HEK293 (cell line): Measurements from ENCODE around the gene DPM2.

Source experiments
- CTCF ChIA-PET: fragments of 350-600 bp; formaldehyde crosslinking; extraction: SDS; loops from one replicate; lab custom pipeline; 2021; ENCODE audit warnings: antibody characterized with exemption; lab: Yijun Ruan, JAX
- POLR2A ChIA-PET: fragments of 300-600 bp; formaldehyde crosslinking; extraction: SDS; loops from one replicate; lab custom pipeline; 2020; ENCODE audit warnings: antibody characterized with exemption, inconsistent platforms; lab: Yijun Ruan, JAX
- H3K27ac ChIP-seq: fragments of 200-500 bp; sonication (Bioruptor generic); 2 replicates; pipeline ENCODE4 v1.5.1; 2014; ENCODE audit warnings: low read depth, low read length, control low read depth, inconsistent platforms; ENCODE audit errors: extremely low read depth
- H3K36me3 ChIP-seq, 2 experiments: fragments of 200-500 bp in 1 of 2; sonication (Bioruptor generic) in 1 of 2; 1 replicate in 1 of 2; 2 replicates in 1 of 2; pipeline ENCODE4 v1.5.1; 2014 to 2017; ENCODE audit warnings: inconsistent platforms in 2 of 2, low read length in 2 of 2; ENCODE audit not compliant: control insufficient read depth in 2 of 2, insufficient read depth in 1 of 2
- H3K4me1 ChIP-seq: fragments of 200-500 bp; sonication (Bioruptor generic); 2 replicates; pipeline ENCODE4 v1.5.1; 2014; ENCODE audit warnings: mild to moderate bottlenecking, low read length, inconsistent platforms; ENCODE audit not compliant: control insufficient read depth, insufficient read depth
- H3K4me3 ChIP-seq: 2 replicates; pipeline ENCODE4 v1.5.1; 2011; ENCODE audit warnings: low read depth, mild to moderate bottlenecking, control low read depth, low read length, moderate library complexity
- H3K9me3 ChIP-seq: fragments of 200-500 bp; sonication (Bioruptor generic); 2 replicates; pipeline ENCODE4 v1.5.1; 2014; ENCODE audit warnings: low read depth, low read length, inconsistent platforms; ENCODE audit not compliant: control insufficient read depth, insufficient read depth
- AEBP2 ChIP-seq: fragments of 450-650 bp; formaldehyde crosslinking; IDR thresholded peaks from 2 replicates; pipeline ENCODE4 v1.5.1; 2016; ENCODE audit warnings: missing biosample characterization, missing genetic modification characterization, borderline replicate concordance
- EGR2 ChIP-seq: fragments of 450-650 bp; formaldehyde crosslinking; IDR thresholded peaks from 2 replicates; pipeline ENCODE4 v1.5.1; 2016; ENCODE audit warnings: low read depth, missing biosample characterization, missing genetic modification characterization
- GLIS2 ChIP-seq: fragments of 450-650 bp; formaldehyde crosslinking; IDR thresholded peaks from 2 replicates; pipeline ENCODE4 v1.5.1; 2016; ENCODE audit warnings: missing biosample characterization, missing genetic modification characterization
- HIC1 ChIP-seq: fragments of 450-650 bp; formaldehyde crosslinking; IDR thresholded peaks from 2 replicates; pipeline ENCODE4 v1.5.1; 2016; ENCODE audit warnings: missing biosample characterization, missing genetic modification characterization
- IKZF3 ChIP-seq: fragments of 450-650 bp; IDR thresholded peaks from 2 replicates; pipeline ENCODE4 v1.5.0; 2018; ENCODE audit warnings: missing biosample characterization, mild to moderate bottlenecking, missing genetic modification characterization, moderate library complexity
- KLF10 ChIP-seq: fragments of 450-650 bp; IDR thresholded peaks from 2 replicates; pipeline ENCODE4 v1.5.1; 2018; ENCODE audit warnings: missing biosample characterization, mild to moderate bottlenecking, missing genetic modification characterization
- KLF8 ChIP-seq: fragments of 450-650 bp; formaldehyde crosslinking; IDR thresholded peaks from 2 replicates; pipeline ENCODE4 v1.5.1; 2016; ENCODE audit warnings: missing biosample characterization, missing genetic modification characterization
- PATZ1 ChIP-seq: fragments of 450-650 bp; formaldehyde crosslinking; IDR thresholded peaks from 2 replicates; pipeline ENCODE4 v1.5.1; 2016; ENCODE audit warnings: missing biosample characterization, missing genetic modification characterization
- SP7 ChIP-seq: fragments of 450-650 bp; formaldehyde crosslinking; IDR thresholded peaks from 2 replicates; pipeline ENCODE4 v1.5.1; 2016; ENCODE audit warnings: missing biosample characterization, missing genetic modification characterization
- ZBTB10 ChIP-seq: fragments of 450-650 bp; formaldehyde crosslinking; IDR thresholded peaks from 2 replicates; pipeline ENCODE4 v1.5.1; 2016; ENCODE audit warnings: missing biosample characterization, missing genetic modification characterization
- ZBTB20 ChIP-seq: fragments of 450-650 bp; formaldehyde crosslinking; IDR thresholded peaks from 2 replicates; pipeline ENCODE4 v1.5.1; 2016; ENCODE audit warnings: missing biosample characterization, missing genetic modification characterization
- ZBTB6 ChIP-seq: fragments of 450-650 bp; formaldehyde crosslinking; IDR thresholded peaks from 2 replicates; pipeline ENCODE4 v1.5.1; 2017; ENCODE audit warnings: missing biosample characterization, missing genetic modification characterization
- ZEB2 ChIP-seq: fragments of 450-650 bp; formaldehyde crosslinking; IDR thresholded peaks from 2 replicates; pipeline ENCODE4 v1.5.1; 2016; ENCODE audit warnings: missing biosample characterization, missing genetic modification characterization
- ZFHX2 ChIP-seq: fragments of 450-650 bp; formaldehyde crosslinking; conservative IDR thresholded peaks from 2 replicates; pipeline ENCODE4 v1.5.1; 2016; ENCODE audit warnings: missing biosample characterization, missing genetic modification characterization
- ZFP3 ChIP-seq: fragments of 450-650 bp; formaldehyde crosslinking; IDR thresholded peaks from 2 replicates; pipeline ENCODE4 v1.5.1; 2016; ENCODE audit warnings: low read depth, missing biosample characterization, missing genetic modification characterization
- ZNF114 ChIP-seq: fragments of 450-650 bp; formaldehyde crosslinking; IDR thresholded peaks from 2 replicates; pipeline ENCODE4 v1.5.0; 2017; ENCODE audit warnings: missing biosample characterization, missing genetic modification characterization
- ZNF223 ChIP-seq: fragments of 450-650 bp; formaldehyde crosslinking; IDR thresholded peaks from 2 replicates; pipeline ENCODE4 v1.5.1; 2016; ENCODE audit warnings: missing biosample characterization, missing genetic modification characterization
- ZNF24 ChIP-seq: fragments of 450-650 bp; formaldehyde crosslinking; IDR thresholded peaks from 2 replicates; pipeline ENCODE4 v1.5.1; 2016; ENCODE audit warnings: missing biosample characterization, missing genetic modification characterization
- ZNF335 ChIP-seq: fragments of 450-650 bp; formaldehyde crosslinking; conservative IDR thresholded peaks from 2 replicates; pipeline ENCODE4 v1.5.1; 2016; ENCODE audit warnings: missing biosample characterization, missing genetic modification characterization
- ZNF473 ChIP-seq: fragments of 450-650 bp; formaldehyde crosslinking; IDR thresholded peaks from 2 replicates; pipeline ENCODE4 v1.5.1; 2017; ENCODE audit warnings: missing biosample characterization, missing genetic modification characterization
- ZNF521 ChIP-seq: fragments of 450-650 bp; formaldehyde crosslinking; IDR thresholded peaks from 2 replicates; pipeline ENCODE4 v1.5.1; 2017; ENCODE audit warnings: missing biosample characterization, mild to moderate bottlenecking, missing genetic modification characterization
- ZNF561 ChIP-seq: fragments of 450-650 bp; IDR thresholded peaks from 2 replicates; pipeline ENCODE4 v1.5.1; 2018; ENCODE audit warnings: missing biosample characterization, missing genetic modification characterization, borderline replicate concordance
- ZNF580 ChIP-seq: fragments of 450-650 bp; formaldehyde crosslinking; IDR thresholded peaks from 2 replicates; pipeline ENCODE4 v1.5.1; 2016; ENCODE audit warnings: missing biosample characterization, missing genetic modification characterization
- ZSCAN30 ChIP-seq: fragments of 450-650 bp; IDR thresholded peaks from 2 replicates; pipeline ENCODE4 v1.5.1; 2018; ENCODE audit warnings: missing biosample characterization, mild to moderate bottlenecking, missing genetic modification characterization, moderate library complexity

The DPM2 gene

GRCh38 chr9:127898433-127899127 is 39.1 kb downstream of the DPM2 start:
- POLR2A ChIA-PET, result interaction anchor here (0.6 to 2.0 kb wide), 5 partner anchors 9 to 1128 kb away, joined by 3 to 9 read pairs (median 4); partner anchors contain the start of genes LRSAM1, RPL12 and ST6GALNAC4
- Histone ChIP-seq H3K4me3 (peak overlapping the region; percentile 86), H3K4me1 (no peaks in the 10 kb centered on the region), H3K9me3 (no peaks in the 10 kb centered on the region), H3K36me3 (peaks cover 0 to 33% of the 10 kb centered on the region in 2 experiments; a peak in 1 of 3 replicates), H3K27ac (peak overlapping the region; percentile 78; the same call in 1 of the 2 replicates)
- CTCF ChIA-PET, result interaction anchor here (0.6 to 0.9 kb wide), 5 partner anchors 8 to 111 kb away, joined by 3 to 5 read pairs (median 3); no protein-coding TSS in a partner anchor
- peak; percentile 60 for TF ChIP-seq ZSCAN30 (tag by site-specific recombination)
- TF ChIP-seq PATZ1 (tag by site-specific recombination), result peak; percentile 93
- TF ChIP-seq ZNF223, result 0 out of 2 replicates have a peak, but pooled peaks have one; percentile 33
- peak; percentile 88 for TF ChIP-seq ZNF335 (tag by site-specific recombination)
- 0 out of 2 replicates have a peak, but pooled peaks have one; percentile 43 for TF ChIP-seq KLF8 (tag by site-specific recombination)
- TF ChIP-seq ZNF114 (tag by site-specific recombination), result no peak
- TF ChIP-seq ZNF473 (tag by site-specific recombination), result no peak
- TF ChIP-seq ZFP3, result peak; percentile 54; the same call in 1 of the 2 replicates
- peak; percentile 11; the same call in 1 of the 2 replicates for TF ChIP-seq IKZF3 (tag by site-specific recombination)
- peak; percentile 85 for TF ChIP-seq ZBTB6 (tag by site-specific recombination)
- peak; percentile 54 for TF ChIP-seq ZFHX2 (tag by site-specific recombination)
- 0 out of 2 replicates have a peak, but pooled peaks have one; percentile 11 for TF ChIP-seq ZNF561
- TF ChIP-seq ZNF24, result no peak
- TF ChIP-seq HIC1 (tag by site-specific recombination), result peak; percentile 26; the same call in 1 of the 2 replicates
- TF ChIP-seq ZBTB10 (tag by site-specific recombination), result peak; percentile 79; the same call in 1 of the 2 replicates
- TF ChIP-seq AEBP2 (tag by site-specific recombination), result no peak
- TF ChIP-seq ZEB2 (tag by site-specific recombination), result 0 out of 2 replicates have a peak, but pooled peaks have one; percentile 33
- 0 out of 2 replicates have a peak, but pooled peaks have one; percentile 33 for TF ChIP-seq SP7 (tag by site-specific recombination)
- TF ChIP-seq KLF10, result 0 out of 2 replicates have a peak, but pooled peaks have one; percentile 24
- peak; percentile 58 for TF ChIP-seq ZBTB20 (tag by site-specific recombination)
- TF ChIP-seq GLIS2 (tag by site-specific recombination), result peak; percentile 97; the same call in 1 of the 2 replicates
- peak; percentile 48; the same call in 1 of the 2 replicates for TF ChIP-seq ZNF580 (tag by site-specific recombination)
- TF ChIP-seq EGR2, result peak; percentile 63
- TF ChIP-seq ZNF521 (tag by site-specific recombination), result no peak
